Measurements from ENCODE around the gene KRR1.
"Not testable (repeated sequence)": the region's sequence is repeated elsewhere in the genome, so short reads cannot be mapped to it uniquely, and the experiment has no call there.

The KRR1 gene

GRCh38 chr12:75471902-75472890 is 39.2 kb downstream of the KRR1 start:
- DNase-seq = no peak

- DNase-seq = no peak
Observed at GRCh38 chr12:75460204-75460603, 51.2 kb downstream of the KRR1 start.

GRCh38 chr12:75459755-75460154 is 51.7 kb downstream of the KRR1 start:
- no peak for DNase-seq

- DNase-seq = not testable (repeated sequence)
Observed at GRCh38 chr12:75457866-75458265, 53.5 kb downstream of the KRR1 start.

- no peak for DNase-seq
Observed at GRCh38 chr12:75457191-75457590, 54.2 kb downstream of the KRR1 start.

- no peak for DNase-seq
Observed at GRCh38 chr12:75455839-75456238, 55.6 kb downstream of the KRR1 start.

- DNase-seq = no peak
Observed at GRCh38 chr12:75452675-75453330, 58.6 kb downstream of the KRR1 start.

GRCh38 chr12:75447691-75448393 is 63.6 kb downstream of the KRR1 start:
- no peak for DNase-seq

GRCh38 chr12:75446857-75447256 is 64.6 kb downstream of the KRR1 start:
- no peak for DNase-seq

GRCh38 chr12:75445137-75445507 is 66.3 kb downstream of the KRR1 start:
- not testable (repeated sequence) for DNase-seq

GRCh38 chr12:75444429-75445136 is 66.8 kb downstream of the KRR1 start:
- DNase-seq = no peak

GRCh38 chr12:75443709-75444108 is 67.7 kb downstream of the KRR1 start:
- DNase-seq = no peak

- not testable (repeated sequence) for DNase-seq
Observed at GRCh38 chr12:75442454-75442853, 69.0 kb downstream of the KRR1 start.

GRCh38 chr12:75441687-75442449 is 69.5 kb downstream of the KRR1 start:
- not testable (repeated sequence) for DNase-seq
